Memory B cell (primary cell): ENCODE data around the gene PLXNC1.

Experiments
- ATAC-seq: fragments of 150-1000 bp; cut with Tn5 transposase; 2 replicates; pipeline ENCODE4 v1.10.0; 2021; ENCODE audit warnings: low read depth, mild to moderate bottlenecking, moderate library complexity
- DNase-seq, 2 donors: peaks; one replicate each; pipeline ENCODE4 v3.0.0; 2022; ENCODE audit warnings: low spot score in 2 of 2
- H3K27ac Mint-ChIP-seq: one replicate; pipeline ENCODE4 v1.8.0; 2022; ENCODE audit warnings: mild to moderate bottlenecking, moderate library complexity, mixed read lengths
- H3K27me3 Mint-ChIP-seq: one replicate; pipeline ENCODE4 v1.8.0; 2022; ENCODE audit warnings: mixed read lengths
- H3K36me3 Mint-ChIP-seq: one replicate; pipeline ENCODE4 v1.8.0; 2022; ENCODE audit warnings: mild to moderate bottlenecking, mixed read lengths
- H3K4me1 Mint-ChIP-seq: one replicate; pipeline ENCODE4 v1.8.0; 2022; ENCODE audit warnings: mixed read lengths
- H3K4me3 Mint-ChIP-seq: one replicate; pipeline ENCODE4 v1.8.0; 2022; ENCODE audit warnings: mild to moderate bottlenecking, moderate library complexity, mixed read lengths
- H3K9me3 Mint-ChIP-seq: one replicate; pipeline ENCODE4 v1.8.0; 2022; ENCODE audit warnings: mixed read lengths

Gene PLXNC1

DNA sequence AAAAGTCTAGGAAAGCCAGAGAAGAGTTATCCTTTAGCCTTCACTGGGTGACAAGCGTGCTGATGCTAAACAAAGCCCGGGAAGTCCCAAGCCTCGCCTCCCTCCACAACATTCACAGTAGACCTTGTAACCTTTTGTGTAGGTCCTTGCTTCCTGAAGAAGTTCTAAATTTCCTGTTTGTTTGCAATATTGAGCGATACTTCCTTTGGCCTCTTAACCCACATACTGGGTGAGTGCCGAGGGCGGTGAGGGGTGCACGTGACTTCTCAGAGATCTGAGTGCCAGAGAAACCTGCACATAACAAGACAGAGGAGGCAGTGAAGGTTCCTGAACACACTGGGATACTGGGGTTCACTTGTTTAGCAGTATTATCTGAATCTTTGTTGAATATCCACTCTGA, 134.3 kb downstream of the PLXNC1 start:
- no peaks in the 10 kb centered on the region for H3K27me3 Mint-ChIP-seq

DNA sequence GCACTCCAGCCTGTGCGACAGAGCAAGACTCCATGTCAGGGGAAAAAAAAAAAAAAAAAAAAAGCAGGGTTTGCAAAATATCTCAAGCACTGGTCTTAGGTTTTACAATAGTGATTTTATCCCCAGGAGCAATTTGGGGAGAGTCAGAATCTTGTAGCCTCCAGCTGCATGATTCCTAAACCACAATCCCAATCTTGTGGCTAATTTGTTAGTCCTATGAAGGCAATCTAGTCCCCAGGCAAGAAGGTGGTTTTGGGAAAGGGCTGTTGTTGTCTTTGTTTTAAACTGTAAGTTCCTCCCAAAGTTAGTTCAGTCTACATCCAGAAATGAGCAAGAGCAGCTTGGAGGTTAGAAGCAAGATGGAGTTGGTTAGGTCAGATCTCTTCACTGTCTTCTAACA, 135.7 kb downstream of the PLXNC1 start:
- ATAC-seq (no peak), DNase-seq (no peak)
- H3K9me3 Mint-ChIP-seq: no peaks in the 10 kb centered on the region
- peaks cover 20% of the 10 kb centered on the region for H3K4me1 Mint-ChIP-seq
- no peak overlapping the region for H3K27ac Mint-ChIP-seq
- H3K27me3 Mint-ChIP-seq: no peaks in the 10 kb centered on the region
- peaks cover 30% of the 10 kb centered on the region for H3K36me3 Mint-ChIP-seq
- H3K4me3 Mint-ChIP-seq: no peak overlapping the region

More for the DNA sequence above, 134.3 kb downstream of the PLXNC1 start:
- peaks cover 20% of the 10 kb centered on the region for H3K4me1 Mint-ChIP-seq
- peak overlapping the region; percentile 24 for H3K4me3 Mint-ChIP-seq
- DNase-seq (no peak), ATAC-seq (peak; percentile 62)
- no peaks in the 10 kb centered on the region for H3K9me3 Mint-ChIP-seq
- peak overlapping the region; percentile 63 for H3K27ac Mint-ChIP-seq
- H3K36me3 Mint-ChIP-seq: peaks cover 30% of the 10 kb centered on the region

DNA sequence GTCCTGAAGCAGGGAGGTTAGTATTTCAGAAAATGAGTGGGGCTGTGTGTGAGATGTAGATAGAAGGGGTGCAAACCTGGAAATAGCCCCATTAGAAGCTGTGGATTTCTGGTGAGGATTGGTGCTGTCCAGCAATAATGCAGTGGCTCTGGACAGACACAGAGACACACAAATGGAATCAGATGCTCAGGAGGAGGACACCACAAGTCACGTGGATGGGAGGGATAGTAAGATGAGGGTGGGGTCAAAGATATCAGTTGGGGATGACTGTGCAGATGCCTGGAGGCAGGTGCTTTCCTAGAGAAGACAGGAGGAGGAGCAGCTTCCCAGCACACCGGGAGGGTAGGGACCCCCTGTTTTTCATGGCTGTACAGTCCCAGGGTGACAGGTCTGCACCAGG, 136.5 kb downstream of the PLXNC1 start:
- no peak for DNase-seq
- Mint-ChIP-seq H3K27me3 (no peaks in the 10 kb centered on the region), H3K27ac (no peak overlapping the region), H3K4me3 (no peak overlapping the region), H3K9me3 (no peaks in the 10 kb centered on the region), H3K36me3 (peaks cover 33% of the 10 kb centered on the region), H3K4me1 (peaks cover 19% of the 10 kb centered on the region)
- ATAC-seq: no peak

DNA sequence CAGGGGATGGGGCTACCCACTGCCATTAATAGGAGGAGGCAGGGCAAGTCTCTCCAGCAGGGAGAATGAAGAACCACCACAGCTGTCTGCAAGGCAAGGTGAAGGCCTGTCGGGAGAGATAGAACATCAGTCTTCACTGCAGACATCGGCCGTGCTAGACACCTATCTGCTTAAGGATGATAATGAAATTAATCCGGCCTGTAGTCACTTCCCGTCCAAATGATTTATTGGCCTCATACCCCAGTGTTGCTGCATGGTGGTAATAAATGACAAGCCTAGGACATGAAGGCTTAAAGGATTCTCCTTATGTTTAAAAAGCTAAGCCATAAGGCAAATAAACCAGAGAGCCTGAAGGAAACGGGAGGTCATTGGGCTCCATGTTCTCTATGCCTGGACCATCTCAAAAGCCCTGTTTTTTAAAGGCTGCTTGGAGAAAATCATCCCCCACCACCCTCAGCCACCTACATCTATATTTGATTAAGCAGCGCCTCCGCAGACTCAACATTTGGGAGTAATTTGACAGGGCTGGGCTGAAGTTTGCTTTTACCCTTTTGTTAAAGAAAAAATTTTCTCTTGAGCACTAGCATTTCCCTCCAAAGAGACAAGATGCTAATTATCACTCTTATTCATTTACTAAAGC, 137.7 kb downstream of the PLXNC1 start:
- DNase-seq (no peak), ATAC-seq (no peak)
- Mint-ChIP-seq H3K27me3 (no peaks in the 10 kb centered on the region), H3K36me3 (peaks cover 31% of the 10 kb centered on the region), H3K4me1 (peaks cover 17% of the 10 kb centered on the region), H3K27ac (no peak overlapping the region), H3K4me3 (no peak overlapping the region), H3K9me3 (no peaks in the 10 kb centered on the region)

DNA sequence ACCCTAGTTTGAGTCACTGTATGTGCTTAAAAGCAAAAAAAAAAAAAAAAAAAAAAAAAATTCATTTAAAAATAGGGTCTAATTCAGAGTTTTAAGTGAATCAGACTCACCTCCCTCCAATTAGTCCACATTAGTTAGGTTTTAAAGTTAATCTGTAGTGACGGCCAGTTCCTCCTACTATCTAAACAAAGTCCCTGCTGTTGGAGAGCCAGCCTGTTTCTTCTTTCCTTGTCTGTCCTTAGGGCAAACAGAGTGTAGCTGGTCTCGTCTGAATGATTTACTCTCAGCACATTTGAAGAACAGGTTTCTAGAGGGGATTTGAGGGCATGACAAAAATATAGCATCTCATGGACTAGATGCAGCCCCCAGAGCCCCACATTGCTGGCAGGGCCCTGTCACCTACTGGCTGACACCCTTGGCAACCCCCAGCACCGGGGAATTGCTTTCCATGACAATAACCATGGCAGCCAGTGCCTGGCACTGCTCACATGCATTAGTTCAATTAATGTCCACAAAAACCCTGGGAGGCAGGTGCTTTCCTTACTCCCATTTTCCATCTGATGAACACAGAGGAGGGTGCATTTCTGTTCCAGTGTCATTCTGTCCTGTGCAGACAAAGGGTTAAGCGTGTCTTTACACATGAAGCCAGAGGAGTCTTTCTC, 138.3 kb downstream of the PLXNC1 start:
- Mint-ChIP-seq H3K9me3 (no peaks in the 10 kb centered on the region), H3K36me3 (peaks cover 36% of the 10 kb centered on the region), H3K4me3 (no peak overlapping the region), H3K27ac (peak overlapping the region; percentile 78), H3K27me3 (no peaks in the 10 kb centered on the region), H3K4me1 (peaks cover 17% of the 10 kb centered on the region)
- no peak for ATAC-seq
- DNase-seq: no peak

DNA sequence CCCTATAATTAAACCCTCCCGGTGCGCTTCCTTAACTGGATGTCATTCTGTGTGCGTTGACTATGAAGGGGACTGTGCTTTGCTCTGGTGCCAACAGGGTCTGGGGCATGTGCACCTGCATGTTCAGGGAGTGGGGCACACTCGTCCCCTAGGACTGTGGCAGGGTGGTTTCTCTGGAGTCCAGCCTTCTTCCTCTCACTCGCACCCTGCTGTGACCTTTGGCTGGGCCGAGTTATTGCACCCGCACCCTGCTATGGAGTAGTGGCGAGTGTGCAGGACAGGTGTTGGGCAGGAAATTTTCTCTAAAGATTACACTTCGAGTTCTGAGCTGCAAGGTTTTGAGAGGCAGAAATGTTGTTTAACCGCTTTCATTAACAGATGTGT, 138.9 kb downstream of the PLXNC1 start:
- Mint-ChIP-seq H3K9me3 (no peaks in the 10 kb centered on the region), H3K4me3 (no peak overlapping the region), H3K36me3 (peaks cover 39% of the 10 kb centered on the region)

DNA sequence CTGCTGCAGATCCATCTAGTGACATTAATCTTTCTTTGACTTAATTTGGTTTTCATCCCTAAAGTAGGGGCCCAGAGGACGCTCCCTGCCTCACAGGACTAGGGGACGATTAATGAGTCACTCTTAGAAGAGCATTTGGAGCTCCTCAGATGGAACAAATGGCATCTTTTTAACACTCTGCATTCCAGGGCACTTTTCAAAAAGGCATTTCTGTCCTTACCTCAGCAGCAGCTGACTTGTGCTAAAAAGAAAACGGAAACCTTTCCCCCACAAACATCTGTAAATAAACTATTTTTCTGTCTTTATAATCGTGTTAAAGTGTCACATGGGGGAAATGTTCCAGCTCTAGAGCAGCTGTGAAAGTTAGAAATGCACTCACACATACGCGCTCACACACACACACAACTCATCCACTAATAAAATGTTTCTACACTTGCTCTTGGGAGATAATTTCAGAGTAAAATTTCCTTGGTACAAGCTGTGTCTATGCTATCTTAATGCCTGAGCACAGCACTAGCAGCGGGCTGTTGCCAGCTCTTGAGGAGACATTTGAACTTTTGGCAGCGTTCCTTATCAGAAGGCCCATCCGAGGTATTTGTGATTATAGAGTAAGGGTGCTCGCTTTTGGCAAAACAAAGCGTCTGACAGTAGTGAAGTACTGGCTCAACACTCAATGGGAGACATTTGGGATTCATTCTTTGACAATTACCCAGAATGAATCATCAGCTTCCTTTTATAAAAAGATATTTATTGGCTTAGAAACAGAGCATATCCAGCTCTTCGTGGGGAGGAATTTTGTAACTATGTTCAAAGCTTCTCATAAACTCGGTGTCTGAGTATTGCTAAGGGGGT, 141.3 kb downstream of the PLXNC1 start:
- ATAC-seq (no peak), DNase-seq (no peak)
- peaks cover 6% of the 10 kb centered on the region for H3K4me1 Mint-ChIP-seq
- H3K36me3 Mint-ChIP-seq: peaks cover 35% of the 10 kb centered on the region
- H3K4me3 Mint-ChIP-seq: no peak overlapping the region
- peak overlapping the region; percentile 53 for H3K27ac Mint-ChIP-seq
- no peaks in the 10 kb centered on the region for H3K27me3 Mint-ChIP-seq
- H3K9me3 Mint-ChIP-seq: no peaks in the 10 kb centered on the region

More for the DNA sequence above, 138.9 kb downstream of the PLXNC1 start:
- ATAC-seq (no peak), DNase-seq (no peak)
- no peaks in the 10 kb centered on the region for H3K27me3 Mint-ChIP-seq
- H3K4me1 Mint-ChIP-seq: peaks cover 15% of the 10 kb centered on the region
- peak overlapping the region; percentile 78 for H3K27ac Mint-ChIP-seq

DNA sequence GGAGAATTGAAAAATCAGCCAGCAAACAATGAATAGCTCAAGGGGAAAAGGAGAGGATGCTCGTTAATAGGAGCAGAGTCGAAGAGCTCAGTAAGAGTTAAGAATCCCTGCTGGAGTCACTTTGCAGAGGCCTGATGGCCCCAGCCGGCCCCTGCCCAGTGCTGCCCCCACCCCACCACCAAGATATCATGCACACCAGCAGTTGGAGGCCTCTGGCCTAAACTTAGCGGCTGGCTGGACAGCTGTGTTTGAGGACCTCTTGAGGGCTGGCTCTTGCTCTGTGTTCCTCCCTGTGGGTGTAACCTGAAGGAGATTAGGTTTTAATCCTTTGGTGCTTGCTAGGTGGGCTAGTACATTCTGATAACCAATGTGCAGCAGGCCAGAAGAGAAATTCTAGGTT, 142.0 kb downstream of the PLXNC1 start:
- no peak overlapping the region for H3K27ac Mint-ChIP-seq
- ATAC-seq: no peak
- peaks cover 6% of the 10 kb centered on the region for H3K4me1 Mint-ChIP-seq
- no peaks in the 10 kb centered on the region for H3K9me3 Mint-ChIP-seq
- H3K27me3 Mint-ChIP-seq: no peaks in the 10 kb centered on the region
- H3K4me3 Mint-ChIP-seq: no peak overlapping the region
- peaks cover 35% of the 10 kb centered on the region for H3K36me3 Mint-ChIP-seq
- no peak for DNase-seq

DNA sequence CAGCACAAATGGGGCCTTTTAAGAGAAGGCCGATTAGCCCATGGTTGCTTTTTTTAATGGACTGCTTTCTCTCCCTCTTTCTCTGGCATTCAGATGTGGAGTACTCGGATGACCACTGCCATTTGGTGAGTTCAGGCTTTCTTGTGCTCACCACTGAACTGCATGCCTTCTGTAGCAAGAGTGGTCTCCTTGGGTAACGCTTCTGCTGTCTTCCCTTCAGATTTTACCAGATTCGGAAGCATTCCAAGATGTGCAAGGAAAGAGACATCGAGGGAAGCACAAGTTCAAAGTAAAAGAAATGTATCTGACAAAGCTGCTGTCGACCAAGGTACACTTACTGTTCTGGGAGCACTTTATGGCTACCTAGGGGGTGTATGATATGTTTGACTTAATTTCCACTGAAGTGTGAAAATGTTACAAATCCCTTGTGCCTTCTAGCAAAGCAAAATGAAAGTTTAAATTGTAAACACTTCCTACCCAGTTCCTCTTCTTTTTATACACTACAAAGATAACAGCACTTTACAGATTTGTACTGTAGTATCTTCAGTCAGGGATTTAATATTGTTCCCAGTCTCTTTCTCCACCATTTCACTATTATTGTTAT, 148.8 kb downstream of the PLXNC1 start:
- peaks cover 6% of the 10 kb centered on the region for H3K9me3 Mint-ChIP-seq
- H3K4me1 Mint-ChIP-seq: peaks cover 41% of the 10 kb centered on the region
- DNase-seq: peak in 1 of 2 donors; percentile 10
- H3K36me3 Mint-ChIP-seq: peaks cover 47% of the 10 kb centered on the region
- no peaks in the 10 kb centered on the region for H3K27me3 Mint-ChIP-seq
- H3K27ac Mint-ChIP-seq: peak overlapping the region; percentile 85
- peak; percentile 95 for ATAC-seq
- peak overlapping the region; percentile 55 for H3K4me3 Mint-ChIP-seq

DNA sequence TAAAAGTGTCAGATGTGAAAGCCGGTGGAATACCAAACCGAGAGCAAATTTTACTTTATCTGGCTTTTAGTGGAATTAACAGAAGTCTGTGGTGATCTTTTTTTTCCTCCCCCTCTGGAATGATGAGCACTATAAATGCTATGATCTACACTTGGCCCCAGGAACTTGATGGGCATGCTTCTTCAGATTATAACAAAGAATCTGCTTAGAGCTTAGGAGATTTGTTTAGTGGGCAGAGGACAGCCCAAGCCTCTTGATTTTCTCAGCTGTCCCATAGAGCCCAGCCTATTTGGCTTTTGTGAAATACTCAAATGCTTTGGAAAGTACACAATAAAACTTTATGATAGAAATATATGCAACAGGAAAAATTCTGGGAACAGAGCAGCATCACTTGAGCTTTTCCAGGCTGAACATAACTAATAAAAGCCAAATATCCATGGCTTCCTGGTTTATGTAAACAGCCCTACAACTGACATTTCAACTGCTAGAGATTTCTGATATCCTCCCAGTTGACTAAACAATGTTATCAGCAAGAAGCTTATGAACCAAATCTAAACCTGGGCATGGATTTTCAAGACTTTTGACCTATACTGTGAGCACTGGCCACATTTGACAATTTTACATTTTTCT, 149.6 kb downstream of the PLXNC1 start:
- Mint-ChIP-seq H3K27ac (peak overlapping the region; percentile 85), H3K4me1 (peaks cover 42% of the 10 kb centered on the region), H3K4me3 (no peak overlapping the region), H3K9me3 (peaks cover 6% of the 10 kb centered on the region), H3K36me3 (peaks cover 51% of the 10 kb centered on the region), H3K27me3 (no peaks in the 10 kb centered on the region)
- ATAC-seq (no peak), DNase-seq (no peak)

DNA sequence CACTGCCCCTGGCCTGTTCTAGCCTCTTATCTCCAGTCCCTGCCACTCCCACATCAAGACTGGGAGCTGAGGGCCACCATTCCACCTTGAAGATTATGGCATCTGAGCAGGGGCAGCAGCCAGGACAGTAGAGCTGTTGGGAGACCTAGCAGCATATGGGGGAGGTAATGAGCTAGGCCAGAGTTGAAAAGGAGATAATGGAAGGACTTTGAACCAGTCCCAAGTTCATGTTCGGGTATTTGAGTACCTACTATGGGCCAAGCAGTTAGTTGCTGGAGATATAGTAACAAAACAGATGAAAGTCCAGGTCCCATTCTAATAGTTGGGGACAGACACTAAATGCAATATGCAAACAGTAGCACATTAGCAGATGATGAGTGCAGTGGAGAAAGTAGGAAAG, 151.5 kb downstream of the PLXNC1 start:
- H3K36me3 Mint-ChIP-seq: peaks cover 46% of the 10 kb centered on the region
- peak overlapping the region; percentile 26 for H3K27ac Mint-ChIP-seq
- no peak for ATAC-seq
- H3K9me3 Mint-ChIP-seq: peaks cover 6% of the 10 kb centered on the region
- no peak overlapping the region for H3K4me3 Mint-ChIP-seq
- H3K27me3 Mint-ChIP-seq: no peaks in the 10 kb centered on the region
- DNase-seq: no peak
- peaks cover 45% of the 10 kb centered on the region for H3K4me1 Mint-ChIP-seq

DNA sequence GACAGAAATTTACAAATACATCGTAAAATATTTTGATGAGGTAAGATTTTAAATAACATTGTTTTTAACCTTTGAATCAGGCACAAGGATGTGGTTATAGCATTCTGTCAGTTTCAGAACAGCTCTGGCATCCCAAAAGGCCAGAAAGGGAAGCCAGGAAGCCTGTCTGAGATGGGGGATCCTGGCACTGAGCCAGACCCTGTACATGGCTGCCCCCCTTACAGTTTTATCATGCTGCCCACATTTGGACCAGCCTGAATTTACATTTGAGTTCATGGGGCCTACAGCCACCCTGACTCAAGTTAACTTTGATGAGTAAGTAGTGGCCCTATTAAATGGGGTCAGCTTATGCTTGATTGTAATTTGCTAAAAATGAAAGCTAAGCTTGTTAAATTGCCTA, 155.6 kb downstream of the PLXNC1 start:
- DNase-seq (no peak), ATAC-seq (no peak)
- no peak overlapping the region for H3K4me3 Mint-ChIP-seq
- H3K27me3 Mint-ChIP-seq: no peaks in the 10 kb centered on the region
- H3K4me1 Mint-ChIP-seq: peaks cover 38% of the 10 kb centered on the region
- no peak overlapping the region for H3K27ac Mint-ChIP-seq
- peaks cover 42% of the 10 kb centered on the region for H3K36me3 Mint-ChIP-seq
- no peaks in the 10 kb centered on the region for H3K9me3 Mint-ChIP-seq

DNA sequence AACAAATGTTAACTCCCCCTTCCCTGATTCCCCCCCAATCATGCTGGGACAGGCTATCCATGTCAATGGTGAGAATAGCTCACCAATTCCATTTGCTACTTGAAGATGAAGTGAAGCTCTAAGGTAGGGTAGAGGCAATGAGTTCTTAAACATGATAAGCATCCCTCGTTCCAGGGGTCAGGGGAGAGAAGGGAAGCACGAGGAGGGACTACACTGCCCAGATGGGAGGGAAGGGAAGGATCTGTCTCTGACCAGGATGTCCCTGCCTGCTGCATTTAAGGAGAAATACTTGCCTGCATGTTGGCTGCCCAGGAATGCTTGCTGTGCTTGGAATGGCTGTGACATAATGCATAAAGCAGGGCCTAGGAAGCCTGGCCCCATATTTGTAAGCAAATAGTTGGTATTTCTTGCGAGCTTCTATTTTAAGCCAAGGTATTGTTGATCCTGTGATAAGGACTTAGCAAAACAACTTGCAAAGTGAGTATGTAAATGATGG, 156.2 kb downstream of the PLXNC1 start:
- H3K36me3 Mint-ChIP-seq: peaks cover 39% of the 10 kb centered on the region
- no peak for ATAC-seq

More for the DNA sequence above, 156.2 kb downstream of the PLXNC1 start:
- Mint-ChIP-seq H3K27me3 (no peaks in the 10 kb centered on the region), H3K4me1 (peaks cover 38% of the 10 kb centered on the region), H3K27ac (peak overlapping the region; percentile 62), H3K9me3 (no peaks in the 10 kb centered on the region), H3K4me3 (no peak overlapping the region)
- DNase-seq: no peak
